NCI-H526 treated with DMSO at 0.1 percent for 48 hours (cell line): ENCODE measurements around the gene ENOX2.

Experiments used
- DNase-seq: peaks from one replicate; lab custom pipeline; 2025; lab: John Stamatoyannopoulos, UW

The ENOX2 gene

GRCh38 chrX:130884627-130885026, 18.4 kb downstream of the ENOX2 start:
- no peak for DNase-seq

- no peak for DNase-seq
Measured at GRCh38 chrX:130879869-130880268, 23.1 kb downstream of the ENOX2 start.

DNA sequence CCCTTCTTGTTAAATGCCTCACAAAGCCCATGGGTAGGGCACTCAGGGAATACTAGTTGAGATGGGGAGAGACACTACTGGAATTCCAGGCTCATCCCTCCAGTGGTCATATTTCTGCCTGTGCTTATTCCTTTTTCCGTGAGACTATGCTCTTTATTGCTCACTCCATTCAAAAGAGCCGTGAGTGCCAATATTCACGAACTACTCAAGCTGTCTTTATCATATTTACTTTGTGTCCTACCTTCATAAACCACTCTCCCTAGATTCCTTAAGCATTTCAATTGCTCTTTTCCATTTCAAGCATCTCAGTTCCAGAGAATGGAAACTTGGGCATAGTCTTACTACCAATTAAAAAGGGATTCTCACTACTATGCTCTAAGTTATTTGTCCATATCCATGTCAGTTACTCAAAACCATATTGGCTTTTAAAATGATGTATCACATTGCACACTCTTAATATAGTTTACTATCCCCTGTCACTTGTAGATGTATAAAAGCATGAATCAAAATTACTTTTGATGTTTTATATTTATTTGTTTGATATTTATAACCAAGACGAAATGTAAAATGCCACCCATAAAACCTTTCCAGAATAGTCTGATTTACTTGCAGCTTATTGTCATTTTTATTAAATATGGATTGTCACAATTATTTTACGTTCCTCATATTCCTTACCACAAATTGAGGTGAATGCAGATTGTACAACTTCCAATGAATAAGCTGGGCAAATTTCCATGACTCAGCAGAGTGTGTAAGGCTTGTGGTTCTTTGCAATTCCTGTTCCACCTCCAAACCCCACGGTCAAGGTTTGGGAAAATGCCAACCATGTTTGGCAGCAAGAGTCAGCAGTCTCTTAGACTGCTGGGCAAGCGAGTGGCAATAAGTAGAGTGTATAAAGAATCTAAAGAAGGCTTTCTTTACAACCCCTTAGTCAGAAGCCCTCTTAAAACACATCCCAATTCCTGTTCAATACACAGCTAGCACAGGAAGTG, 24.4 kb downstream of the ENOX2 start:
- DNase-seq, result no peak

- no peak for DNase-seq
Measured at GRCh38 chrX:130877892-130878341, 25.1 kb downstream of the ENOX2 start.

DNA sequence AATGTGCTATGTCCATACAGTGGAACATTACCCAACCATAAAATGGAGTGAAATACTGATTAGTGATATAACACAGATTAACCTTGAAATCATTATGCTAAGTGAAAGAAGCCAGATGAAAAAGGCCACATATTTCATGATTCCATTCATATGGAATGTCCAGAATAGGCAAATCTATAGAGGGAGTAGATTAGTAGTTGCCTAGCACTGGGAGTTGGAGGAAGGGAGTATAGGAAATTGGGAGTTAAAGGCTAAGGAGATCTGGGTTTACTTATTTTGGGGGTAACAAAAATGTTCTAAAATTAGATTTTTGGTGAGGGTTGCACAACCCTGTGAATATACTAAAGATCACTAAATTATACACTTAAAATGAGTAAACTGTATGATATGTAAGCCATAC, 26.8 kb downstream of the ENOX2 start:
- DNase-seq, result no peak

DNA sequence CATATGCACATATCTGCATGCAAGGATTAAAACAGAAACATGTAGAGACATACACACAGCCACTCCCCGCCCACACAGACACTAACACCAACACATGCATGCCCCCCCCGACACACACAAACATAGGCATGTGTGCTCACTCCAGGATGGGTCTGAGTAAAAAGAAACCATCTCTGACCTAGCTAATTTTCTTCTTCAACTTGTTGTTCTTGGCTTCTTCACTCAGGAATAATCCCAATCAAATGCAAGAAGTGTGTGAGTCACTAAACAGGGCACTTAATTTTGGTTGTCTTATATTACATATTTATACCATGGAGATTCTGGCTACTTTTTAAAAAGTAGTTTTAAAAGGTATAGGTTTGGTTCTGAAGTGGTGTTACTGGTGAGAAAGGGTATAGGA, 28.3 kb downstream of the ENOX2 start:
- no peak for DNase-seq

DNA sequence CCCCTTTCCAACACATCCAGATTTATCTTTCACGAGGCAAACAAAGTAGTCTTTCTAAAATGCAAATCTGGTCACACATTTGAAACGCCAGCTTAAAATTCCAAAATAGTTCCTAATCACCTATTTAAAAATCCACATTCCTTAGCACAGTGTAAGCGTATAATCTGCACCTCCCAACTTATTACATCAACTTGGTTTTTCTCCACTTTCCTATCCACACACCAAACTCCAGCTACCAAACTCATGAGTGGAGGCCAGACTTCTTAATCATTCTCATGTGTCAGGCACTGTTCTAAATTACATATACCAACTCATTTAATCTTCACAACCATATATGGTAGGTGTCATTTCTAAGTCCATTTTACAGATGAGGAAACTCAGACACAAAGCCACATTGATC, 33.8 kb downstream of the ENOX2 start:
- no peak for DNase-seq

- DNase-seq, result no peak
Measured at GRCh38 chrX:130861462-130861861, 41.5 kb downstream of the ENOX2 start.

DNA sequence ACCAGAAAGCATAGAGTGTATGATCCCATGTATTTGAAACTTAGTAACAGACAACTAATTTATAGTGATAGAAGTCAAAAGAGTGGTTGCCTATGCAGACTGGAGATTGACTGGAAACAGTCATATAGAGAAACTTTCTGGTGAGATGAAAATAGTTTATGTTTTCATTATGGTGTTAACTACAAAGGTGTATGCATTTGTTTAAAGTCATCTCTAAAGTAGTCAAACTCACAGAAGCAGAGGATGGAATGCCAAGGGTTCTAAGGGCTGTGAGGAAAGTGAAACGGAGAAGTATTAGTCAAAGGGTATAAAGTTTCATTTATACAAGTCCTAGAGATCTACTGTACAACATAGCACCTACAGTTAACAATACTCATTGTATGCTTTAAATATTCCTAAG, 45.8 kb downstream of the ENOX2 start:
- no peak for DNase-seq

DNA sequence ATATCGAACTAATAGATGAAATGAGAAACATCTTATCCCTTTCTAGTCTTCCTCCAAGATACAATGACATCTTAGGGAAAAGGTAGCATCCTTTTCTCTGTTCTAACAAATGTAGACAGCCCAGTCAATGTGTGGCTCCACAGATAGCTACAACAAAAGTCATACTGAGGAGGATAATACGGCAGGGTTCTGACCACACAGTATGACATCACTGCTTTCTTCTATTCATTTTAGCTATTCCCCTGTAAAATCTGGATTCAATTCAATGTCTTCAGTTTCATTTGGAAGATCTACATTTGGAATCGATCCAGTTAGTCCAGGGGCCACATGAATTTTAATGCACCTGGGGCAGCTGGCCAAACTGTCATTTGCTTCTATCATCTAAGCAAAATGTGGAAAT, 51.4 kb downstream of the ENOX2 start:
- DNase-seq, result no peak

DNA sequence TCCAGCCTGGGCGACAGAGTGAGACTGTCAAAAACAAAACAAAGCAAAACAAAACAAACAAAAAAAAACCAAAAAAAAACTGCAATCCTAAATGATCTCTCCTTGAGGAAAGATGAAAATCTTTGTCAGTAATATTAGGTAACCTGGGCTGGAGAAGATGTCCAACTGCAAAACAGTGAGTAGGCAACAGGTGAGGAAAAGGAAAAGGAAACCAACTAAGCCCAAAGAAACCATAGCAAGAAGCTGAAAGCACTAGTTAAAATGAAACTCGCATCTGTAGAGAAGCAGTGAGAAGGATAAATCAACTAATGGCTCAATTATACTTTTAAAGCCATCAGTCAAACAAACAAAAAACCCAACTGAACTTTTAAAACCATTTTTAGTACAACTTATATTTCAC, 54.2 kb downstream of the ENOX2 start:
- DNase-seq, result no peak

GRCh38 chrX:130846746-130847145, 56.3 kb downstream of the ENOX2 start:
- DNase-seq, result no peak

GRCh38 chrX:130841776-130842175, 61.2 kb downstream of the ENOX2 start:
- DNase-seq, result no peak

GRCh38 chrX:130840345-130840744, 62.7 kb downstream of the ENOX2 start:
- DNase-seq, result no peak

DNA sequence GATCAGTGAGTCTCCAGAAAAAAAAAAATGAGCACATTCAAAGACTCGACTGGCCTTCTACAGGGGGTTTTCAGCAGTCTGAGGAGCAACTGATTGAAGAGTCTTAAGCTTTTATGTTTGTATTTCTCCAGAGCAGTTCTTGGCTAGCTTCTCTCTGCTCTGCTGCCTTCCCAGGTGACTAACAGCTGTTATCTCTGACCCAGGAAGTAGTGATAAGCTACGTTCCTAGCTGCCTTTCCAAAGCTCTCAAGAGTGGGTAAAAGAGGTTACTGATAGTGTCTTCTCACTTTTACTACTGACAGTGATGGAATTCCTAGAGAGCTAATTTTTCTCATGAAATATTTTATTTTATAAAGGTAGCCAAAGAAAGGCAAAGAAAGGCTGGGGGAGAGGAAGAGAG, 66.6 kb downstream of the ENOX2 start:
- no peak for DNase-seq

DNA sequence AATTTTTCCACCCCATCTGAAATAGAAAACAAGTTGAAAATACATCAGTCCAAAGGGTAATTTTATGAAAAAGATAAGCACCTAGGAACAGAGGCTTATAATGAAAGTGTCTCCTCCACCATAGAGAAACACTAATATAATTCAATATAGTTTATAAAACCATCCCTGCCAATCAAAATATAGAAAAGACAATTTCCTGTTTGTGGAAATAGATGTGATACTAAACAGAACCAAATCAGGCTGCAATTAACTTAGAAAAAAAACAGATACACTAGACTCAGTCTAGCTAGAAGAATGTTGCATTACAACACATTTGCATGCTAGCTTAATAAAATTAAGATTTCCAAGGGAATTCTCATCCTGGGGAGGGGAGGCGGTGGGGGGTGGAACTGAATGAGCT, 68.2 kb downstream of the ENOX2 start:
- DNase-seq, result no peak

- DNase-seq, result no peak
Measured at GRCh38 chrX:130834149-130834548, 68.9 kb downstream of the ENOX2 start.

DNA sequence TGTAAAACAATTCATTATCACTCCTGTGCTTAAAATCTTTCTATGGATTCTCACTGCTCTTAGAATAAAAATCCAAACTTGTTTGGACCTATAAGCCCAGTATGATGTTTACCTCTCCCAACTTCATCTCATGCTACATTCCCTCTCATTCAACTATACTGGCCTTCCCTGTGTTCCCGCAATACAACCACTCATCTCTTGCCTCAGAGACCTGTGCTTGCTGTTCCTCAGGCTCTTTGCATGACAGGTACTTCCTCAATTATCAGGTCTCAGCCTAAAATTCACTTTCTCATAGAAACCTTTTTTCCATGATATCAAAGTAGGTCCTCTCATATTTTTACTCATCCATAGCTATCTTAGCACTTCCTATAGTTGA, 71.7 kb downstream of the ENOX2 start:
- DNase-seq, result no peak

DNA sequence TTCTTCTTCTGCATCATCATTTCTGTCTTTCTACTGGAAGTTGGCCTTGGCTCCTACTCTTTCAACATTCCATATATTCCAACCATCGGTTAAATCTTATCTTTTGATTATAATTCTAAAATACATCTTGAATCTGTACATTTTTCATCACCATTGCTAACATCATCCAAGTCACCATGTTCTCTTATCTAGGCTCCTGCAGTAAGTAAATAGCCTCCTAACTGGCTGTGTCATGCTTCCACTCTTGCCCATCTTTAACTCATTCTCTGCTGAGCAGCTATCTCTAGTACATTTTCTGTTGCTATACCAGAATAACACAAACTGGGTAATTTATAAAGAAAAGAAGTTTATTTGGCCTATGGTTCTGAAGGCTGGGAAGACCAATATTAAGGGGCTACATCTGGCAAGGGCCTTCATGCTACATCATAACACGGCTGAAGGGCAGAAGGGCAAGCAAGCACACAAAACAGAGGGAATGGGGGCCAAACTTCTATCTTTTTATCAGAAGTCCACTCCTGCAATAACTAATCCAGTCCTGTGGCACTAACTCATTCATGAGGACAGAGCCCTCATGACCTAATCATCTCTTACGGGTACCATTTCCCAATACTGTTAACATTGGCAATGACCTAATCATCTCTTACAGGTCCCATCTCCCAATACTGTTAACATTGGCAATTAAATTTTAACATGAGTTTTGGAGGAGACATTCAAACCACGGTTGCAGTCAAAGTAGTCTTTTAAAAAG, 72.2 kb downstream of the ENOX2 start:
- DNase-seq, result no peak

DNA sequence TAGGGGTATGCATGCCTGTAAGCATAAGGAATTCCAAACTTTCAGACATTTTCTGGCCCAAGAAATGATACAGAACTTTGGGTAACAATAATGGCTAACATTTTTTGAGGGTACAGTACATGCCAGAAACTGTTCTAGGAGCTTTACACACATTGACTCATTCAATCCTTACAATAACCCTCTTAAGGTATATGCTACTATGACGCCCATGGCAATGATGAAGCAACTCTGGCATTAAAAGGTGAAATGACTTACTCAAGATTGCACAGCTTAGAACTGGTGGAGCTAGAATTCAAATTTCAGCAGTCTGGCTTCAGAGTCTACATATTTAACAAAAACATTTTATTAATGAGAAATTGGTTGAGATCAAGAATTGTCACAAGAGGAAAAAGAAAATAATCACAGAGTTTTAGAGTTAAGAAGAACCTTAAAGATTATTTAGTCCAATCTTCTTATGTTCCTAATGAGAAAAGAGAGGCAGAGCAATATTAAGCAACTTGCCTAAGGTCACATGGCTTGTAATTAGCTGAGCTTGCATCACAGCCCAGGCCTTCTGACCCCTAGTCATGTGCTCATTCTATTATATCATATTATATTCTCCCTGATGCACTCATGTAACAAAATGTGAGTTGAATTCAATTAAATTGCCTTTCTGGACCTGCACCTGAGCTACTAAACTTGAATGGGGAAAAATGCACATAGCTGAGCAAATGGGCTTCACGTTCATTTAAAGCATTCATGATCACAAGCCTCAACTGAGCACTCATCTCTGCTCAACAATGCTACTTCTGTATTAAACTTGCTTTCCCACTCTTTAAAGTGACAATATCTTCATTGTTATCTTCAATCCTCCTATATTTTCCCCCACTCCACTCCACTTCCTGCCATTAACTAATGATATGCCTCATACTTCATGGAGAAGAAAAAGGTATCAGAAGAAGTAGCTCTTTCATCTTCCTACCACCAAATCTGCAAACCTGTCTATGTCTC, 73.2 kb downstream of the ENOX2 start:
- no peak for DNase-seq

- DNase-seq, result no peak
Measured at GRCh38 chrX:130828641-130829040, 74.4 kb downstream of the ENOX2 start.

DNA sequence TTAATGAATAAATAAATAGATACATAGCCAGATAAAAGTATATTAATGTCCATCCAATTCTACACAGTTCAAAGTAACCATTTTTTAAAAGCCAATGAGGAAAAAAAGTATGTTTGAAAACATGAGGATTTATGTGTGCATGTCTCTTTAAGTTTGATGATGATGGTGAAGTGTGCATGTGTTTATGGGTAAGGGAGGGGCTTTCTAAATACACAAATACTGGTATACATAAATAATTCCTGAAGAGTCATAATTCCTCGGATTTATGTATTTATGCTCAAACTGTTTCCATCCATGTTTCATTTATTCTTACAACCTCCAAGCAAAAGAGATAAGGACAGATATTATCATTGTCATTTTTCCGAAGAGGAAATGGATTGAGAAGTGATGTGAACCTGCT, 75.4 kb downstream of the ENOX2 start:
- no peak for DNase-seq
